GM18526 (cell line): ENCODE measurements around the gene SNUPN.

Source experiments
- POLR2A ChIP-seq: IDR thresholded peaks from 3 replicates; pipeline ENCODE4 v1.6.1; 2011; ENCODE audit not compliant: insufficient read length; ENCODE audit errors: extremely low read depth

SNUPN gene

GRCh38 chr15:75659928-75660645 is 34.6 kb upstream of the SNUPN start:
- no peak for TF ChIP-seq POLR2A

GRCh38 chr15:75659141-75659771 is 33.7 kb upstream of the SNUPN start:
- TF ChIP-seq POLR2A: no peak

GRCh38 chr15:75656813-75657212 is 31.3 kb upstream of the SNUPN start:
- TF ChIP-seq POLR2A: no peak

GRCh38 chr15:75656331-75656730 is 30.8 kb upstream of the SNUPN start:
- no peak for TF ChIP-seq POLR2A

GRCh38 chr15:75655931-75656330 is 30.4 kb upstream of the SNUPN start:
- no peak for TF ChIP-seq POLR2A

GRCh38 chr15:75654201-75654907 is 28.8 kb upstream of the SNUPN start:
- no peak for TF ChIP-seq POLR2A

GRCh38 chr15:75653347-75653913 is 27.9 kb upstream of the SNUPN start:
- no peak for TF ChIP-seq POLR2A

- TF ChIP-seq POLR2A: no peak
Measured at GRCh38 chr15:75651810-75652543, 26.5 kb upstream of the SNUPN start.

GRCh38 chr15:75650908-75651809 is 25.6 kb upstream of the SNUPN start:
- TF ChIP-seq POLR2A: no peak

- no peak for TF ChIP-seq POLR2A
Measured at GRCh38 chr15:75649848-75650247, 24.3 kb upstream of the SNUPN start.

- no peak for TF ChIP-seq POLR2A
Measured at GRCh38 chr15:75649045-75649761, 23.7 kb upstream of the SNUPN start.

- TF ChIP-seq POLR2A: no peak
Measured at GRCh38 chr15:75648156-75649000, 22.9 kb upstream of the SNUPN start.
